GM06990 (cell line): ENCODE data around the gene SEZ6L.

Source experiments
- DNase-seq: peaks from one replicate; pipeline ENCODE4 v3.0.0-alpha.2; 2011; ENCODE audit not compliant: insufficient read length; ENCODE audit errors: extremely low read depth
- H3K27me3 ChIP-seq: replicated peaks from 2 replicates; pipeline ENCODE4 v1.6.0; 2011; ENCODE audit warnings: low read length; ENCODE audit not compliant: control insufficient read depth, insufficient read depth
- H3K36me3 ChIP-seq: 2 replicates; pipeline ENCODE4 v1.5.1; 2011; ENCODE audit warnings: low read length; ENCODE audit not compliant: control insufficient read depth, insufficient read depth
- H3K4me3 ChIP-seq: replicated peaks from 2 replicates; pipeline ENCODE4 v1.5.1; 2011; ENCODE audit warnings: low read depth, mild to moderate bottlenecking, control low read depth, low read length
- TF ChIP-seq, protein P1 (sequence below): IDR thresholded peaks from 2 replicates; pipeline ENCODE4 v1.5.1; 2011; ENCODE audit warnings: low read length, control low read depth, mild to moderate bottlenecking, inconsistent platforms; ENCODE audit not compliant: insufficient read depth, poor library complexity, severe bottlenecking

Gene SEZ6L

DNA sequence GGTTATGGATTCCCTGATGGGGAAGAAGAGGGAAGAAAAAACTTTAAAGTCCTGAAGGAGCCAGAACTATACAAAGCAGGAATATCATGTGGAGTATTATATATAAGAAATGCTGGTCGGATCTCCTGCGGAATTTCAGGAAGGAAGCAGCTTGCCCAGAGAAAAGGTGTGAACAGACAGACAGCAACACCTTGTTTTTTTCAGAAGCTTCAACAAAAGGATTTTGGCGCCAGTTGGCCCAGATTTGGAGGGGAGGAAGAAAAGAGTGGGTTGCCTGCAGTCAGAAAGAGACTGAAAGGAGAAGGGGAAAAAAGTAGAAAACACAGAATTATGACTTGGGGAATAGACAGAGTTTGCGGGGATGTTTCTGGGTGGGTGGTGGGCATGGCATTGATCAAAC is 45.2 kb downstream of the SEZ6L start:
- DNase-seq: no peak
- Histone ChIP-seq H3K36me3 (no peaks in the 10 kb centered on the region), H3K27me3 (0 out of 2 replicates have a peak, but pooled peaks cover 1% of the 10 kb centered on the region), H3K4me3 (no peak overlapping the region)
- TF ChIP-seq, protein P1, sequence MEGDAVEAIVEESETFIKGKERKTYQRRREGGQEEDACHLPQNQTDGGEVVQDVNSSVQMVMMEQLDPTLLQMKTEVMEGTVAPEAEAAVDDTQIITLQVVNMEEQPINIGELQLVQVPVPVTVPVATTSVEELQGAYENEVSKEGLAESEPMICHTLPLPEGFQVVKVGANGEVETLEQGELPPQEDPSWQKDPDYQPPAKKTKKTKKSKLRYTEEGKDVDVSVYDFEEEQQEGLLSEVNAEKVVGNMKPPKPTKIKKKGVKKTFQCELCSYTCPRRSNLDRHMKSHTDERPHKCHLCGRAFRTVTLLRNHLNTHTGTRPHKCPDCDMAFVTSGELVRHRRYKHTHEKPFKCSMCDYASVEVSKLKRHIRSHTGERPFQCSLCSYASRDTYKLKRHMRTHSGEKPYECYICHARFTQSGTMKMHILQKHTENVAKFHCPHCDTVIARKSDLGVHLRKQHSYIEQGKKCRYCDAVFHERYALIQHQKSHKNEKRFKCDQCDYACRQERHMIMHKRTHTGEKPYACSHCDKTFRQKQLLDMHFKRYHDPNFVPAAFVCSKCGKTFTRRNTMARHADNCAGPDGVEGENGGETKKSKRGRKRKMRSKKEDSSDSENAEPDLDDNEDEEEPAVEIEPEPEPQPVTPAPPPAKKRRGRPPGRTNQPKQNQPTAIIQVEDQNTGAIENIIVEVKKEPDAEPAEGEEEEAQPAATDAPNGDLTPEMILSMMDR: no peak

DNA sequence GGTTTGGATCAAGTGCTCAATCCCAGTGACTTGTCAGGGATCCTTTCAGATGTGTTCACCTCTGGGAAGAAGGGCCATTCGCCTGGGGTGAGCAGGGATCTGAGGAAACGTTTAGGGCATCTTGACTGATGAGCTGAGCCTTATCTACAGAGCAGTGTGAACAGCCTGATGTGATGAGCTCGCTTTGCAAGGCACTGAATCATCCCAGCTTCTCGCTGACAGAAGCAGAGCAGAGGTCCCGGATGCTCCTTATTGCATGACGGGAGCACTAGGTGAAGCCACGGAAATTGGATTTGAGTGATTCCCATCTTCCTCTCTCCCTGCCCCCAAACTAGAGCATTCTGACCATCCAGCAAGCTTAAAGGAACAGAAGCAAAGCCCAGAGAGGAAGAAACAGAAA is 46.5 kb downstream of the SEZ6L start:
- no peaks in the 10 kb centered on the region for H3K36me3 ChIP-seq
- 0 out of 2 replicates have a peak, but pooled peaks cover 1% of the 10 kb centered on the region for H3K27me3 ChIP-seq
- TF ChIP-seq, protein P1: no peak
- no peak overlapping the region for H3K4me3 ChIP-seq
- DNase-seq: no peak

GRCh38 chr22:26225207-26225606 is 55.9 kb downstream of the SEZ6L start:
- TF ChIP-seq, protein P1: no peak
- DNase-seq: no peak
- no peak overlapping the region for H3K4me3 ChIP-seq
- no peaks in the 10 kb centered on the region for H3K36me3 ChIP-seq
- no peaks in the 10 kb centered on the region; the same call in 1 of the 2 replicates for H3K27me3 ChIP-seq

GRCh38 chr22:26226538-26227297 is 57.5 kb downstream of the SEZ6L start:
- Histone ChIP-seq H3K4me3 (no peak overlapping the region), H3K27me3 (no peaks in the 10 kb centered on the region; the same call in 1 of the 2 replicates), H3K36me3 (no peaks in the 10 kb centered on the region)
- no peak for DNase-seq
- TF ChIP-seq, protein P1: no peak

DNA sequence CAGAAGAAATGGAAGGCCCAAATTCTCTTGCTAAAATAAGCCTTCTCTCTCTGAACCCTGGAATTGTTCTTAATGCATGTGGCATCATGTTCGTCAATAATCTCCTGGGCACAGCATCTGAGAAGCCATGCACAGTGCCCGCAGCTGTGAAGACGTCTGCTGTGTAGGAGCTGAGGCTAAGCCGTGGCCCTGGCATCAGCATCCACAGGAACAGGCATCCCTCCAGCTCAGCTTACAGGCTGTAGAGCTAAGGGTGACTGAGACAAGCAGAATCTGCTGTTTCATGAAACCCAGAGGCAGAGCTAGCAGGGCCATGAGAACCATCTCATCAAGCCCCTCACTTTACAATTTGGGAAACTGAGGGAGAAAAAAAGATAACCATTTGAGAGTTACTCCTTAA is 60.6 kb downstream of the SEZ6L start:
- no peaks in the 10 kb centered on the region; the same call in none of the 2 replicates for H3K27me3 ChIP-seq
- H3K36me3 ChIP-seq: no peaks in the 10 kb centered on the region
- H3K4me3 ChIP-seq: no peak overlapping the region
- TF ChIP-seq, protein P1: no peak
- no peak for DNase-seq
